CD14-positive monocyte (primary cell): ENCODE measurements around the gene CXXC5. TPM values are rescaled to one million over a fixed set of nuclear protein-coding genes. Genes with fewer than 3 reads are reported as not detected.

Experiments used
- DNase-seq, 3 donors: peaks; one replicate each; pipeline ENCODE4 v3.0.0-alpha.2; 2011 to 2022
- H2AFZ ChIP-seq: 2 replicates; pipeline ENCODE4 v1.6.0; 2012; ENCODE audit warnings: mild to moderate bottlenecking, low read depth, low read length, inconsistent platforms; ENCODE audit not compliant: insufficient read depth, poor library complexity, severe bottlenecking
- H3K27ac ChIP-seq, 2 donors: 1 replicate in 1 of 2; 2 replicates in 1 of 2; pipeline ENCODE4 v1.5.1; 2012 to 2013; ENCODE audit warnings: low read length in 2 of 2, control low read depth in 1 of 2, inconsistent platforms in 1 of 2, low read depth in 1 of 2, mild to moderate bottlenecking in 1 of 2
- H3K27me3 ChIP-seq, 2 donors: one replicate each; pipeline versions ENCODE4 v1.6.0 to v1.6.1; 2011 to 2013; ENCODE audit warnings: low read length in 2 of 2; ENCODE audit not compliant: control insufficient read depth in 2 of 2, insufficient read depth in 2 of 2
- H3K36me3 ChIP-seq, 2 donors: replicated peaks in 1 of 2; 1 replicate in 1 of 2; 2 replicates in 1 of 2; pipeline versions ENCODE4 v1.5.1 to v1.6.1; 2012 to 2013; ENCODE audit warnings: low read length in 2 of 2, control low read depth in 1 of 2, inconsistent platforms in 1 of 2, mild to moderate bottlenecking in 1 of 2; ENCODE audit not compliant: insufficient read depth in 2 of 2, control insufficient read depth in 1 of 2
- H3K4me1 ChIP-seq, 2 donors: 1 replicate in 1 of 2; 2 replicates in 1 of 2; pipeline versions ENCODE4 v1.5.1 to v1.6.1; 2012 to 2013; ENCODE audit warnings: low read length in 2 of 2, control low read depth in 1 of 2, inconsistent platforms in 1 of 2, mild to moderate bottlenecking in 1 of 2, moderate library complexity in 1 of 2; ENCODE audit not compliant: insufficient read depth in 2 of 2, control insufficient read depth in 1 of 2
- H3K4me2 ChIP-seq: replicated peaks from 2 replicates; pipeline ENCODE3; 2012; ENCODE audit warnings: low read length, moderate library complexity, mild to moderate bottlenecking; ENCODE audit not compliant: poor library complexity, severe bottlenecking; ENCODE audit errors: extremely low read depth
- H3K4me3 ChIP-seq, 3 experiments: fragments of 200-600 bp in 1 of 3; sonication (generic) in 1 of 3; replicated peaks in 1 of 3; 1 replicate in 2 of 3; 2 replicates in 1 of 3; pipeline ENCODE4 v1.5.1; 2011 to 2013; ENCODE audit warnings: low read length in 3 of 3, mild to moderate bottlenecking in 3 of 3, control low read depth in 2 of 3, low read depth in 2 of 3, inconsistent platforms in 1 of 3, moderate library complexity in 1 of 3
- H3K79me2 ChIP-seq: 2 replicates; pipeline ENCODE4 v1.6.0; 2012; ENCODE audit warnings: mild to moderate bottlenecking, control low read depth, inconsistent platforms, low read length, moderate library complexity; ENCODE audit not compliant: insufficient read depth
- H3K9ac ChIP-seq: 2 replicates; pipeline ENCODE4 v1.6.0; 2017; ENCODE audit warnings: low read length, mild to moderate bottlenecking; ENCODE audit not compliant: insufficient read depth, poor library complexity, severe bottlenecking
- H3K9me3 ChIP-seq, 2 donors: replicated peaks in 1 of 2; 1 replicate in 1 of 2; 2 replicates in 1 of 2; pipeline versions ENCODE4 v1.5.1 to v1.6.1; 2012 to 2013; ENCODE audit warnings: low read length in 2 of 2, control low read depth in 1 of 2; ENCODE audit not compliant: control insufficient read depth in 1 of 2, insufficient read depth in 1 of 2
- H4K20me1 ChIP-seq: 2 replicates; pipeline ENCODE4 v1.6.0; 2012; ENCODE audit warnings: mild to moderate bottlenecking, low read length, control low read depth, moderate library complexity; ENCODE audit not compliant: insufficient read depth
- H3K27ac Mint-ChIP-seq, 7 donors: one replicate each; pipeline ENCODE4 v1.8.0; 2020; ENCODE audit warnings: mild to moderate bottlenecking in 7 of 7, mixed read lengths in 7 of 7, moderate library complexity in 6 of 7, inconsistent platforms in 2 of 7
- H3K27me3 Mint-ChIP-seq, 3 donors: one replicate each; pipeline ENCODE4 v1.8.0; 2021 to 2022; ENCODE audit warnings: low read depth in 3 of 3, mild to moderate bottlenecking in 3 of 3, mixed read lengths in 3 of 3, moderate library complexity in 3 of 3, inconsistent platforms in 1 of 3
- H3K36me3 Mint-ChIP-seq, 2 donors: one replicate each; pipeline ENCODE4 v1.8.0; 2020; ENCODE audit warnings: mixed read lengths in 2 of 2, inconsistent platforms in 1 of 2, mild to moderate bottlenecking in 1 of 2
- H3K4me1 Mint-ChIP-seq: one replicate; pipeline ENCODE4 v1.8.0; 2020; ENCODE audit warnings: mild to moderate bottlenecking, mixed read lengths
- H3K4me3 Mint-ChIP-seq, 2 donors: one replicate each; pipeline ENCODE4 v1.8.0; 2020; ENCODE audit warnings: mild to moderate bottlenecking in 2 of 2, mixed read lengths in 2 of 2, moderate library complexity in 1 of 2
- H3K9me3 Mint-ChIP-seq, 7 donors: one replicate each; pipeline ENCODE4 v1.8.0; 2020 to 2022; ENCODE audit warnings: mixed read lengths in 7 of 7, mild to moderate bottlenecking in 6 of 7, moderate library complexity in 6 of 7, inconsistent platforms in 2 of 7
- WGBS: methylation state at CpG from one replicate; pipeline ENCODE4 v1.1.5; 2013; ENCODE audit warnings: missing lambda C conversion rate; ENCODE audit not compliant: insufficient coverage; 5-methylcytosine and 5-hydroxymethylcytosine counted together
- intact Hi-C, 2 donors: fragments of 100-400 bp; cut with micrococcal nuclease; formaldehyde crosslinking; loops; one replicate each; pipeline versions ENCODE4 v1.15.0 to v1.15.1; 2023
- polyA plus RNA-seq, 3 donors: library from polyadenylated mRNA; depleted of rRNA in 1 of 3; unstranded in 2 of 3; stranded (reverse) in 1 of 3; fragments of 300-500 nt in 2 of 3; fragments of >200 nt in 1 of 3; fragmentation: Illumina TruSeq in 2 of 3; gene quantifications; 1 replicate in 2 of 3; 2 replicates in 1 of 3; pipeline ENCODE4 v1.2.3, GENCODE V29; 2012 to 2021
- TF ChIP-seq, protein P1 (sequence below): fragments of 200-600 bp; IDR thresholded peaks from one replicate; pipeline ENCODE4 v1.8.0; 2022; ENCODE audit warnings: antibody characterized with exemption, mild to moderate bottlenecking

The CXXC5 gene
- polyA plus RNA-seq, 3 donors: 22.4 to 37.2 (median 33.7) TPM

DNA sequence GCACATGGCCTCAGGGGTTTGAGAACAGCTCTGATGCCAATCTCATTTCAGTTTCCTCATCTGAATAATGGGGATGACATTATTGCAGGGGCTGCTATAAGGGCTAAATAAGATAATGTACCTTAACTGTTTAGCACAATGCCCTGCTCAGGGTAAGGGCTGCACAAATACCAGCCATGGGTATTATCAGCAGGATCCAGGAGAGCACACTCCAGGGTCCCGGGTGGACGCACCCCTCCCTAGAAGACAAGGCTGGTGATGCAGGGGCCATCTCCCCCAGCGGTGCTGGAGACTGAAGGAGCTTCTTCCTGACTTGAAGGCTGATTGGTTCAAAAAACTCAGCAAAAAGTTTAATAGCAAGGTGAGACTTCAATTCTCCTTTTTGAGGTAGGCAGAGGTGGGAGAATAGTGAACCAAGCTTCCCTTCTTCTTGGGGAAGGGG lies 2.7 kb upstream of the CXXC5 start:
- H3K4me3 ChIP-seq: no peak overlapping the region
- TF ChIP-seq, protein P1, sequence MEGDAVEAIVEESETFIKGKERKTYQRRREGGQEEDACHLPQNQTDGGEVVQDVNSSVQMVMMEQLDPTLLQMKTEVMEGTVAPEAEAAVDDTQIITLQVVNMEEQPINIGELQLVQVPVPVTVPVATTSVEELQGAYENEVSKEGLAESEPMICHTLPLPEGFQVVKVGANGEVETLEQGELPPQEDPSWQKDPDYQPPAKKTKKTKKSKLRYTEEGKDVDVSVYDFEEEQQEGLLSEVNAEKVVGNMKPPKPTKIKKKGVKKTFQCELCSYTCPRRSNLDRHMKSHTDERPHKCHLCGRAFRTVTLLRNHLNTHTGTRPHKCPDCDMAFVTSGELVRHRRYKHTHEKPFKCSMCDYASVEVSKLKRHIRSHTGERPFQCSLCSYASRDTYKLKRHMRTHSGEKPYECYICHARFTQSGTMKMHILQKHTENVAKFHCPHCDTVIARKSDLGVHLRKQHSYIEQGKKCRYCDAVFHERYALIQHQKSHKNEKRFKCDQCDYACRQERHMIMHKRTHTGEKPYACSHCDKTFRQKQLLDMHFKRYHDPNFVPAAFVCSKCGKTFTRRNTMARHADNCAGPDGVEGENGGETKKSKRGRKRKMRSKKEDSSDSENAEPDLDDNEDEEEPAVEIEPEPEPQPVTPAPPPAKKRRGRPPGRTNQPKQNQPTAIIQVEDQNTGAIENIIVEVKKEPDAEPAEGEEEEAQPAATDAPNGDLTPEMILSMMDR: no peak
- peaks cover 7 to 56% of the 10 kb centered on the region in 2 donors for H3K27me3 ChIP-seq
- intact Hi-C loops: no loop called here
- peaks cover 0 to 8% (median 1%) of the 10 kb centered on the region in 7 donors for H3K9me3 Mint-ChIP-seq
- 86% methylated on average over 3 of the region's 3 CpGs for WGBS
- DNase-seq: no peak
- peaks cover 18% of the 10 kb centered on the region for H3K79me2 ChIP-seq
- H3K4me3 Mint-ChIP-seq: peak overlapping the region in 1 of 2 donors; percentile 85
- H3K4me1 Mint-ChIP-seq: peaks cover 33% of the 10 kb centered on the region
- no peak overlapping the region for H3K9ac ChIP-seq
- H3K27me3 Mint-ChIP-seq: peaks cover 49 to 81% (median 57%) of the 10 kb centered on the region in 3 donors
- H3K27ac ChIP-seq: no peak overlapping the region
- H3K36me3 Mint-ChIP-seq: peaks cover 0 to 15% of the 10 kb centered on the region in 2 donors
- peaks cover 32 to 38% of the 10 kb centered on the region in 2 donors for H3K4me1 ChIP-seq
- no peak overlapping the region for H3K4me2 ChIP-seq
- peak overlapping the region in 2 of 7 donors; percentile 3 to 5 for H3K27ac Mint-ChIP-seq
- H2AFZ ChIP-seq: no peak overlapping the region
- H4K20me1 ChIP-seq: peaks cover 20% of the 10 kb centered on the region
- H3K9me3 ChIP-seq: no peaks in the 10 kb centered on the region
- no peaks in the 10 kb centered on the region for H3K36me3 ChIP-seq

DNA sequence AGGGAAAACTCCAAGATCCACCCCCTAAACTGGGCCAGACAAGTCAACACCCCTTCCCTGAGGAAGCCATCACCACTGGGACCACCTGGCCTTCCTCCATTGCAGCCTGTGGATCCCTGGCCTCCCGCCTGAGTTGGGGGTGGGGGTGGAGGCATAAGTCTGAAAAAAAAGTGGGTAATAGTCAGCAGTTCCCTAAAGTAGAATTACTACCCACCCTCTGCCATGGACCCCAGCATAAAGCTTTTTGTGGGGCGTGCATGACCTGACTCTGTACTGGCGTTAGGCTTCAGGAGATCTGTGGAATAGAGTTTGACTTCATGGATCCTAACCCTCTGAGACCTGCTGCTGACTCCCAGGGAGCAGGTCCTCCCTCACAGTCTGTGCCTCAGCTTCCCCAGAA lies 2.0 kb upstream of the CXXC5 start:
- Histone ChIP-seq H3K4me3 (peak overlapping the region in 1 of 3 experiments; percentile 89), H3K9me3 (no peaks in the 10 kb centered on the region), H3K4me1 (peaks cover 39 to 45% of the 10 kb centered on the region in 2 donors), H4K20me1 (peaks cover 26% of the 10 kb centered on the region), H3K4me2 (no peak overlapping the region), H3K36me3 (no peaks in the 10 kb centered on the region), H2AFZ (no peak overlapping the region), H3K79me2 (peaks cover 24% of the 10 kb centered on the region), H3K27ac (no peak overlapping the region), H3K27me3 (peaks cover 10 to 63% of the 10 kb centered on the region in 2 donors), H3K9ac (no peak overlapping the region)
- DNase-seq: no peak
- H3K4me1 Mint-ChIP-seq: peaks cover 39% of the 10 kb centered on the region
- TF ChIP-seq, protein P1: no peak
- peak overlapping the region in 1 of 7 donors; percentile 43 for H3K27ac Mint-ChIP-seq
- H3K4me3 Mint-ChIP-seq: peak overlapping the region in 1 of 2 donors; percentile 85
- intact Hi-C loops: no loop called here
- peaks cover 55 to 83% (median 56%) of the 10 kb centered on the region in 3 donors for H3K27me3 Mint-ChIP-seq
- H3K36me3 Mint-ChIP-seq: peaks cover 0 to 15% of the 10 kb centered on the region in 2 donors
- no CpG with 5 or more reads among the region's 3 CpGs for WGBS
- H3K9me3 Mint-ChIP-seq: peaks cover 0 to 14% (median 3%) of the 10 kb centered on the region in 7 donors
